Breast epithelium (tissue), 4 donors: ENCODE results near the gene MAP2K5. TPM values are rescaled to one million over a fixed set of nuclear protein-coding genes. Genes with fewer than 3 reads are reported as not detected.

ENCODE experiments used
- DNase-seq, 2 donors: peaks; one replicate each; pipeline ENCODE4 v3.0.0-alpha.2; 2019; ENCODE audit warnings: low spot score in 2 of 2
- H3K27ac ChIP-seq, 2 donors: fragments of 200-600 bp; sonication (generic) in 1 of 2; one replicate each; pipeline ENCODE4 v1.5.1; 2016 to 2019; ENCODE audit warnings: mild to moderate bottlenecking in 1 of 2
- H3K27me3 ChIP-seq, 2 donors: fragments of 200-600 bp; sonication (generic) in 1 of 2; one replicate each; pipeline versions ENCODE4 v1.5.1 to v1.6.0; 2017 to 2019; ENCODE audit warnings: control low read depth in 1 of 2, mild to moderate bottlenecking in 1 of 2
- H3K36me3 ChIP-seq: fragments of 200-600 bp; one replicate; pipeline ENCODE4 v1.5.1; 2019
- H3K4me1 ChIP-seq, 2 donors: fragments of 200-600 bp; sonication (generic); one replicate each; pipeline ENCODE4 v1.5.1; 2016 to 2019; ENCODE audit warnings: control low read depth in 1 of 2
- H3K4me3 ChIP-seq, 3 donors: fragments of 200-600 bp; sonication (generic); 1 replicate in 2 of 3; 2 replicates in 1 of 3; pipeline ENCODE4 v1.5.1; 2016 to 2019; ENCODE audit warnings: mild to moderate bottlenecking in 3 of 3, moderate library complexity in 2 of 3
- H3K9me3 ChIP-seq, 2 donors: fragments of 200-600 bp; sonication (generic) in 1 of 2; one replicate each; pipeline ENCODE4 v1.5.1; 2016 to 2019; ENCODE audit warnings: control low read depth in 1 of 2
- CTCF ChIP-seq, 3 donors: fragments of 450-650 bp; IDR thresholded peaks; one replicate each; pipeline ENCODE4 v1.5.1; 2016 to 2017; ENCODE audit warnings: antibody characterized with exemption in 3 of 3, mild to moderate bottlenecking in 3 of 3, moderate library complexity in 3 of 3
- POLR2A ChIP-seq: fragments of 450-650 bp; IDR thresholded peaks from one replicate; pipeline ENCODE4 v1.6.1; 2016; ENCODE audit warnings: antibody characterized with exemption, mild to moderate bottlenecking, moderate library complexity
- POLR2AphosphoS5 ChIP-seq, 3 donors: sonication (generic); formaldehyde crosslinking; IDR thresholded peaks; one replicate each; pipeline ENCODE4 v1.6.1; 2017; ENCODE audit warnings: antibody characterized with exemption in 3 of 3
- intact Hi-C: fragments of 100-400 bp; cut with DNase I; formaldehyde crosslinking; loops from one replicate; pipeline ENCODE4 v1.15.1; 2023; ENCODE audit warnings: low total_unique reads
- total RNA-seq, 3 donors: library from RNA; depleted of rRNA; stranded (reverse); fragments of >200 nt; gene quantifications; one replicate each; pipeline ENCODE4 v1.1.0, GENCODE V29; 2016

The MAP2K5 gene
- total RNA-seq, 3 donors from 2014 or later: 13.8 to 15.1 (median 14.0) TPM

DNA sequence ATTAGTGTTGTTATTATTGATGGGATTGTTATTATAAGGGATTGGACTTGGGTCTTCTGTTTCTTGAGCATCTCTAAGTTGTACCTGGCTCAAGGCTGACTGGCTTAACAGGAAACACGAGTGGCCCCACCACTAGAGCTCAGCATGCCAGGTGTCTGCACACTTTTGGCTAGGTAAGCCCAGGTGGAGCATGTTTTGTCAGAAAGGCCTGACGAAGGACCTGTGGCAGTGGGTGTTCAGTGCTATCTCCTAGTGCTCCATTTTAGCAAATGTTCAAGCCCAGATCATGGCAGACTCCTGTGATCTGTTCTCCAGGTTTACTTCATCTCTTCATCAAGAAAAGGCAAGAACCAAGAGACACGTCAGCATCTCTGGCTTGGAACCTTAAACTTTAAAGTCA lies 3.4 kb downstream of the MAP2K5 start:
- H3K9me3 ChIP-seq: no peaks in the 10 kb centered on the region
- TF ChIP-seq CTCF (IDR thresholded peaks at IDR 0.05) (no peak), POLR2A (no peak), POLR2AphosphoS5 (IDR thresholded peaks at IDR 0.05) (no peak)
- H3K27ac ChIP-seq: no peak overlapping the region
- H3K36me3 ChIP-seq: no peaks in the 10 kb centered on the region
- no peaks in the 10 kb centered on the region for H3K4me1 ChIP-seq
- H3K27me3 ChIP-seq: no peaks in the 10 kb centered on the region
- no peak overlapping the region for H3K4me3 ChIP-seq
- DNase-seq: no peak
- intact Hi-C loops: no loop called here

GRCh38 chr15:67547064-67547463 lies 4.6 kb downstream of the MAP2K5 start:
- Histone ChIP-seq H3K9me3 (no peaks in the 10 kb centered on the region), H3K27ac (no peak overlapping the region), H3K36me3 (no peaks in the 10 kb centered on the region), H3K27me3 (no peaks in the 10 kb centered on the region), H3K4me3 (no peak overlapping the region), H3K4me1 (no peaks in the 10 kb centered on the region)
- TF ChIP-seq POLR2AphosphoS5 (IDR thresholded peaks at IDR 0.05) (no peak), CTCF (IDR thresholded peaks at IDR 0.05) (no peak), POLR2A (no peak)
- intact Hi-C loops: no loop called here
- DNase-seq: no peak

DNA sequence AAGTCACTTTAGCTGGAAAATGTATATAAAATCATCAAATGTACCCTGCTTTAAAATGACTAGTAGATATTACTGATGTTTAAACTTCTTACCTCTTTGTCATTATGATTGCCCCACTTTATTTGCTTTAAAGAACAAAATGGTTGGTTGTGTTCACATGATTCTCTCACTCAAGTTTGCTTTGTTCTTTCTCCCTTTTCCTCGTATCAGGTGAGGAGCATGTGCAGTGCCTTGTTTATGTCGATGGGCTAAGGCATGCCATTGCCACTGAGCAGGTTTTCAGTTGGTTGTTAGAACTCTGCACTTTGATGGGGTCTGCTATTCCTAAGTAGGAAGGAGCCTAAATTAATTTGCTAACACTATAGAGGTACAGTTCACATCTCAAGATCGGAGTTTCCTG lies 5.3 kb downstream of the MAP2K5 start:
- Histone ChIP-seq H3K27ac (no peak overlapping the region), H3K4me3 (no peak overlapping the region), H3K4me1 (no peaks in the 10 kb centered on the region), H3K9me3 (no peaks in the 10 kb centered on the region), H3K36me3 (no peaks in the 10 kb centered on the region), H3K27me3 (no peaks in the 10 kb centered on the region)
- DNase-seq: no peak
- TF ChIP-seq POLR2A (no peak), POLR2AphosphoS5 (IDR thresholded peaks at IDR 0.05) (no peak), CTCF (IDR thresholded peaks at IDR 0.05) (no peak)
- intact Hi-C loops: no loop called here

DNA sequence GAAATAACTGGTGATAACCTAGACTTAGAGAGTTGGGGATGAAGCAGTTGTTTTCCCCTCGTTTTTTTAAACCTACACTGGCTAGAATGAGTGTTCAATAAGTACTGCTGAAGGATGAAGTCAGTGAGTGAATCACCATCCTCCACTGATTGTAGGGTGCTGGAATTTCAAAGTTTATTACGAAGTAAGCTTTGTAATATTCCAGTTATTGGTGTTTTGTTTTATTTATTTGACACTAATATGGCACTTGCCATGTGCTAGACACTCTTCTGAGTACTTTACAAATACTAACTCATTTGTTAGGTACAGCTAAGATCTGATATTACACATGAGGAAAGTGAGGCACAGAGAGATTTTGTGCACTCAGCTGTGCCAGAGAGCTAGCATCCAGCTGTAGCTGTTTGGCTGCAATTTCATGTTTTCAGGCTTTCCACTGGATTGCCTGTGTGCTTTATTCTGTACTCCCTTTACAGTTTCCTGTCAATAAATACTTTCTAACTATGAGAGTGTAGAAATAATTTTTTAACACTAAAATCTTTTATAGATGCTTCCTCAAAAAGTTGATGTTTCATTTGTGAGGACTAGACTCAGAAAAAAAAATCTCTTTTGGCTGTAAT lies 5.8 kb downstream of the MAP2K5 start:
- intact Hi-C loops: no loop called here
- H3K27ac ChIP-seq: no peak overlapping the region
- no peak overlapping the region for H3K4me3 ChIP-seq
- no peak for DNase-seq
- H3K9me3 ChIP-seq: no peaks in the 10 kb centered on the region
- H3K27me3 ChIP-seq: no peaks in the 10 kb centered on the region
- TF ChIP-seq POLR2AphosphoS5 (IDR thresholded peaks at IDR 0.05) (no peak), POLR2A (no peak), CTCF (IDR thresholded peaks at IDR 0.05) (no peak)
- H3K36me3 ChIP-seq: no peaks in the 10 kb centered on the region
- H3K4me1 ChIP-seq: no peaks in the 10 kb centered on the region

DNA sequence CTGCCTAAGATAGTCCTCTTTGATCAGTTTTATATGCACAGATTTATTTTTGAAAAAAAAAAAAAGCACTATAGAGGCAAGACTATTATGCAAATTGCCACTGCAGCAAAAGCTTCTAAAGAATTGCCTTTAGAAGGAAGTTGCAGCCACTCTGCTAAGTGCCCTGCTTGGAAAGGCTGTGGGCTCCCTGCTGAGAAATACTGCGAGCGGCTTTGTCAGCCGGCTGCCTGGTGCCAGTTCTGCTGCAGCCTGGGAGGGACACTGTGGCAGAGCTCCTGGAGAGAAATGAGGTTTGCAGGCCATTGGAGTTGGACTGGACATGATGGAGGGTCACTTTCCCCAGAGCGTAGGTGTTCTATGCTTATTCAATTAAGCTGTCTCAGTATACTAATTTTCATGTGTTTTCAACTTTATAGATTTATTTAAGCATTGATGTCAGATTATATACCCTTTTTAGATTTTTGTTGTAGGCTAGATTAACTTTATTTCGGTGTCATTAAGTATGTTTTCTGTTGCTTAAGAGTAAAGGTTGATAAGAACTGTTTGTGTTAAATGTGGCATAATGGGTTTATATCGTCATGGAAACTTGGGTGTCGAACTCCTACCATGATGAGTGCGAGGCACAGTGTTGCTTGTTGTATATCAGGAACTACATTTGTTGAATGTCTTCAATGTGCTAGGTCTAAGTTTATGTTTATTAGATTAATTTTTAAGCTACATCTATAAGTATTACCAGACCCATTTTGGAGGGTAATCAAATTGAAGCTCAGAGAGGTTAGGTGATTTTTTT lies 6.6 kb downstream of the MAP2K5 start:
- no peak for DNase-seq
- no peak overlapping the region for H3K4me3 ChIP-seq

More for the DNA sequence above, 6.6 kb downstream of the MAP2K5 start:
- no peaks in the 10 kb centered on the region for H3K27me3 ChIP-seq
- no peaks in the 10 kb centered on the region for H3K36me3 ChIP-seq
- no peak overlapping the region for H3K27ac ChIP-seq
- no peak for TF ChIP-seq CTCF (IDR thresholded peaks at IDR 0.05)
- TF ChIP-seq POLR2A: no peak
- TF ChIP-seq POLR2AphosphoS5 (IDR thresholded peaks at IDR 0.05): no peak
- intact Hi-C loops: no loop called here
- H3K4me1 ChIP-seq: no peaks in the 10 kb centered on the region
- no peaks in the 10 kb centered on the region for H3K9me3 ChIP-seq
